HG03571 (cell line): ENCODE measurements around the gene ALDOB.

ENCODE experiments used
- ATAC-seq: cut with Tn5 transposase; IDR thresholded peaks from one replicate; pipeline ENCODE4 v1.9.1; 2021; ENCODE audit not compliant: unreplicated experiment

ALDOB gene

GRCh38 chr9:101457003-101457402 lies 21.4 kb upstream of the ALDOB start:
- no peak for ATAC-seq

GRCh38 chr9:101455656-101456240 lies 20.2 kb upstream of the ALDOB start:
- no peak for ATAC-seq

GRCh38 chr9:101453776-101454570 lies 18.4 kb upstream of the ALDOB start:
- no peak for ATAC-seq

GRCh38 chr9:101451498-101451897 lies 15.9 kb upstream of the ALDOB start:
- no peak for ATAC-seq

GRCh38 chr9:101450931-101451330 lies 15.4 kb upstream of the ALDOB start:
- no peak for ATAC-seq

- ATAC-seq: peak; percentile 97
These were observed 13.6 kb upstream of the ALDOB start for GRCh38 chr9:101449071-101449721.

- ATAC-seq: no peak
These were observed 13.1 kb upstream of the ALDOB start for GRCh38 chr9:101448680-101449070.

- no peak for ATAC-seq
These were observed 11.2 kb upstream of the ALDOB start for GRCh38 chr9:101446732-101447131.

- ATAC-seq: no peak
These were observed 9.9 kb upstream of the ALDOB start for GRCh38 chr9:101445353-101446029.

GRCh38 chr9:101443364-101443771 lies 7.8 kb upstream of the ALDOB start:
- ATAC-seq: no peak

- ATAC-seq: no peak
These were observed 7.2 kb upstream of the ALDOB start for GRCh38 chr9:101442736-101443135.

GRCh38 chr9:101442318-101442717 lies 6.7 kb upstream of the ALDOB start:
- no peak for ATAC-seq

GRCh38 chr9:101440714-101441230 lies 5.2 kb upstream of the ALDOB start:
- ATAC-seq: no peak

- ATAC-seq: no peak
These were observed 2.9 kb upstream of the ALDOB start for GRCh38 chr9:101438523-101438922.

- ATAC-seq: no peak
These were observed 2.2 kb upstream of the ALDOB start for GRCh38 chr9:101437806-101438232.

GRCh38 chr9:101434998-101435397 lies 576 bp downstream of the ALDOB start:
- ATAC-seq: no peak

- no peak for ATAC-seq
These were observed 2.3 kb downstream of the ALDOB start for GRCh38 chr9:101433229-101433628.

- no peak for ATAC-seq
These were observed 2.8 kb downstream of the ALDOB start for GRCh38 chr9:101432740-101433139.

- ATAC-seq: no peak
These were observed 3.4 kb downstream of the ALDOB start for GRCh38 chr9:101432171-101432570.

GRCh38 chr9:101429736-101430135 lies 5.8 kb downstream of the ALDOB start:
- ATAC-seq: no peak

- ATAC-seq: no peak
These were observed 6.7 kb downstream of the ALDOB start for GRCh38 chr9:101428909-101429308.
